Measurements from ENCODE around the gene MAP6.

The MAP6 gene

DNA sequence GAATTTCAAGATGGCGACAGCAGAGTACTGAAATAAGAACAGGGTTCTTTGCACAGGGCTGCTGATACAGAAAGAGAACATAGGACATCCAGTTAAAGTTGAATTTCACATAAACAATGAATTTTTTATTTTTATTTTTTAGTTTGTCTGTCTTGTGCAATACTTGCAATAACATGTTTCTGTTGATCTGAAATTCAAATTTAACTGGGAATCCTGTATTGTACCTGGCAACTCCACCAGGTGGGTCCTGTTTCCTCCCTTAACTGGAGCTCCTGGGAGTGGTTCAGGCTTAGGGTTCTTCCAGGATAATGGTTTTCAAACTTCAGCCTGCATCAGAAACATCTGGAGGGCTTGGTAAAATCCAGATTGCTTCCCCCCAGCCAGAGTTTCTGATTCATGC is 121.7 kb downstream of the MAP6 start:
- no peak for DNase-seq

DNA sequence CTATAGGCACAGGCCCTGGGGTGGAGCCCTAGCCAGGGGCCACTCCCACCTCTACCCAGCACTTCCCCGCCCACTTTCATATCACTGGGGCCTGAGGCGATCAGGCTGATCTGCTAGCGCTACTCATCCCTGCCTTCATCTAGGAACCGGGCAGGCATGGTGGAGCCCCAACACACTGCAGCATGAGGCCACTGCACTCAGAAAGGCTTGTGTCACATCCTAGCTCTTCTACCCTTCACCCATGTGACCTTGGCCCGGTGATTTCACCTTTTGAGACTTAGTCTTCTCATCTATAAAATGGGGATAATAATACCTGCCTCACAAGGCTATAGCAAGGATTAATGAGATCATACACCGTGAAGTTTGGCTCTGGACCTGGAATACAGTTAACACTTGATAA is 125.0 kb downstream of the MAP6 start:
- DNase-seq, result no peak

DNA sequence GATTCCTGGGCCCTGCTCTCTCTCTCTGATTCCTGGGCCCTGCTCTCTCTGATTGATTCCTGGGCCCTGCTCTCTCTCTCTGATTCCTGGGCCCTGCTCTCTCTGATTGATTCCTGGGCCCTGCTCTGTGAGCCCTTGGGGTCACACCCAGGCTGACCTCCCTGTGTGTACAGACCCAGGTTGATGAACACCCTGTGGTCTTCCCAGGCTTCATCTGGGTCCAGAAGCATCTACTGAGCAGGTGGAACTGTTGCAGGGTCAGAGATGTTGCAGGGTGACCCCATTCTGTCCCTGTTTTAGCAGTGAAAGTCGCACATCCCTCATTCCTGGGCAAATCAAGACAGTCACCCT is 126.8 kb downstream of the MAP6 start:
- DNase-seq, result no peak

DNA sequence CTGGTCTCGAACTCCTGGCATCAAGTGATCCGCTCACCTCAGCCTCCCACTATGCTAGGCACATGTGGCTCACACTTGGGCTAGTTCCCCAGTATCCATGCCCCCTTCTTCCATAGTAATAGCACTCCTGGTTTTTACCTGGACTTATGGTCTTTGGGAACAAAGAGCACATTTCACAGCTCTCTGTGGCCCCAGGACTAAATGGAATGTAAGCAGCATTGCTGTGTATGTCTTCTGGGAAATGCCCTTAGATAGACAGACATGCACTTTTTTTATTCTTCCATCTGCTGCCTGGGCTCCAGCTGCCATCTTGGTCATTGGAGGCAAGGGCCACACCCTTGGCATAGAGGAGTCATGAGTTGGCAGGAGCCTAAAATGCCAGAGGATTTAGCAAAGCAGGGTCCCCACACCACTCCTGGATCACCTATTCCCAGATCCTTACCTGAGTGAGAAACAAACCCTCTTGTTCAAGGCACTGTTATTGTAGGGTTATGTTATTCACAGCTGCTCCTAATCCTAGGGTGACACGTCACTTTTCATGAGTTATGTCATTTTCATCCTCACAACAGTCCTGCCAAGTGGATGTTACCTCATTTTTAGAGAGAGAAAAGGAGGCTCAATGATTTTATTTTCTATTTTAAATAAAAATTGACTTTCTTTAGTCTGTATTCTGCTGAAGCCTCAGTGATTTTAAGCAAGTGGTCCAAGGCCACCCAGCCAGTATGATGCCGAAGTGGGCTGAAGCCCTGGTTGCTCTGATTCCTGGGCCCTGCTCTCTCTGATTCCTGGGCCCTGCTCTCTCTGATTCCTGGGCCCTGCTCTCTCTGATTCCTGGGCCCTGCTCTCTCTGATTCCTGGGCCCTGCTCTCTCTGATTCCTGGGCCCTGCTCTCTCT is 127.4 kb downstream of the MAP6 start:
- no peak for DNase-seq

DNA sequence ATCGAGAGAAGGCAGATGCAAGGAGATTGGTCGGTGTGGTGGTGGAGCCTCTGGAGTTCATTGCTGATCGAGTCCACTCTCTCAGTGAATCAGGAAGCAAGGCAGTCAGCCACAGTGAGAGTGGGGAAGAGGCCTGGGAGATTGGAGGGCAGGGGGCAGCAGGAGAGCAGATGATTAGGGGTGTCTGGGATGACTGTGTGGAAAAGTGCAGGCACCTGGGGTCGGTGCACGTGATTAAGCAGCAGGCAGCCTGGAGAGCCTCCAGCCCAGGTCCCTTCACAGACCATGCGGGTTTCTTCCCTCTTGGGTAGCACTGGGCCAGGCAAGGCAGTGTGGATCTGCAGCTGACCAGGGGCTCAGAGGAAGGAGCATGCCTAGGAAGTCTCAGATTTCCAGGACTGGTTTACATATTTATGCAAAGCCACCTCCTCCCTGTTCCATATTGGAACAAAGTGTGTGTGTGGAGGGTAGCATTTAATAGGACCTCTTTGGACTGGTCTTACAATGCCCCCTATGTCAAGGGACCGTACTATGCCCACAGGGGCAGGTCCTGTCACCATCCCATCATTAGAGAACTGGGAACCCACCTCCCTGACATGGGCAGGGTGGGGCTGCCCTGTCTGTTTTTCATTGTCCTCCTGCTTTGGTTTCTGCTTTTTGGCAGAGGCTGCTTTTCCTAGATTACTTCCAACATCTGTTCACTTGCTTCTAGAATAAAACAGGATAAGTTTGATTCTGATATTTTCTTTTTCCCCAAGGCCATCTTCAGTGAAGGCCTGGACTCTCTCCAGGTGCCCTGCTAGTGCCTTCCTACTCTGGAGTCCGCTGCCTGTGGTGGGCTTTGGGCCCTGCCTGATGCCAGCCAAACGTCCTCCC is 129.1 kb downstream of the MAP6 start:
- no peak for DNase-seq

DNA sequence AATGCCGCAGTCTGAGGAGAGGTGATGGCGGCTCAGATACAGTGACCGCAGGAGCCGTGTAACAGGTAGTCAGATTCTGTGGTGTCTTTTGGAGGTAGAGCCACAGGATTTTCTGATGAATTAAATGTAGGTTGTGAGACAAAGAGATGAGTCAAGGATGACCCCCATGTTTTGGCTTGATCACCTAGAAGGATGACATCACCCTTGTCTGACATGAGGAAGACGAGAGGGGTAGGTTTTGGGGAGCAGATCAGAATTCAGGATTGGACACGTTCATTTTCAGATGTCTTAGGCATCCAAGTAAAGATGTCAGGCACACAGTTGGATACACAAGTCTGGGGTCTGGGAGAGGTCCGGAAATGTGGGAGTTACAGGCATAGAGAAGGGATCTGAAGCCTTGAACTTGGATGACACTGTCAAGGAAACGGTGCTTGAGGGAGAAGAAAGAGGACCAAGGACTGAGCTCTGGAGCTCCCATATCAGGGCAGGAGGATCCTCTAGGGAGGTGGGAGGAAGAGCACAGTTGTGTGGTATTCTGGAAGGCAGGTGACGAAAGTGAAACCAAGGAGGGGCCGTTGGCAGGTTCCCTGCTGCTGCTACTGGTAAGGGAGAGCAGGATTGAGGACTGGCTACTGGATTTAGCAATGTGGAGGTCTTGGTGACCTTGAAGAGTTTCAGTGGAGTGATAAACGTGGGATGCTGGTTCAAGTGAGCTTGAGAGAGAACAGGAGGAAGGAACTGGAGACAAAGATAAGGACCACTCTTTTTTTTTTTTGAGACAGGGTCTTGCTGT is 130.5 kb downstream of the MAP6 start:
- DNase-seq, result no peak

DNA sequence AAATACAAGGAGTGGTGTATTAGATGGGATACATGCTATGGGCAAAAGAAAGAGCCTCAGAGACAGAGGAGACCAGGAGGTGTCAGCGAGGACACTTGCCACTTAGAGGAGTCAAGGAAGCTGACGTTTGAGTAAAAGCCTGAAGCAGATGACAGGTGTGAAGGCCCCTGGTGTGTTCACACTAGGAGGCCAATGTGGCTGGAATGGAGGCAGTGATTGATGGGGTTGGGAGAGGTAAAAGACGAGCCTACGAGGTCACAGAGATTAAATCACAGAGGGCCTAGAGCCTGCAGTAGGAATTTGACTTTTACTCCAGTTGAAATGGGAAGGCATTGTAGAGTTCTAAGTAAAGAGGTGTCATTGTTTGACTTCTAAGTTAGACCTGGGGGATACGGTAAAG is 131.1 kb downstream of the MAP6 start:
- DNase-seq, result no peak
